Uterus (tissue), 2 donors: ENCODE data around the gene MFN2.

Experiments
- POLR2A ChIP-seq, 2 donors: fragments of 450-650 bp; IDR thresholded peaks; one replicate each; pipeline ENCODE4 v1.6.1; 2016; ENCODE audit warnings: antibody characterized with exemption in 2 of 2, mild to moderate bottlenecking in 1 of 2, moderate library complexity in 1 of 2
- TF ChIP-seq, protein P1 (sequence below), 4 experiments: fragments of 200-600 bp in 2 of 4; fragments of 450-650 bp in 2 of 4; sonication (generic) in 2 of 4; IDR thresholded peaks; one replicate each; pipeline ENCODE4 v1.5.1; 2016 to 2019; ENCODE audit warnings: antibody characterized with exemption in 4 of 4, mild to moderate bottlenecking in 2 of 4, moderate library complexity in 1 of 4

DNA sequence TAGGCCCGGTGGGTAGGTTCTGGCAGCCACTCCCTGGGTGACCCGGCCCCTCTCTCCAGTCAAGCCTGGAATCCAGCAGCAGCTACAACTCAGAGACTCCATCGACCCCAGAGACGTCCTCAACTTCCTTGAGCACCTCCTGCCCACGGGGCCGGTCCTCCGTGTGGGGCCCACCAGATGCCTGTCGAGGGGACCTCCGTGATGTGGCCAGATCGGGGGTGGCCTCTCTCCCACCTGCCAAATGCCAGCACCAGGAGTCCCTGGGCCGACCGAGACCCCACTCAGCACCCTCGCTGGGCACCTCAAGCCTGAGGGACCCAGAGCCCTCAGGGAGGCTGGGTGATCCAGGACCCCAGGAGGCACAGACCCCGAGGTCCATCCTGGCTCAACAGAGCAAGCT is 41.8 kb downstream of the MFN2 start:
- TF ChIP-seq, protein P1, sequence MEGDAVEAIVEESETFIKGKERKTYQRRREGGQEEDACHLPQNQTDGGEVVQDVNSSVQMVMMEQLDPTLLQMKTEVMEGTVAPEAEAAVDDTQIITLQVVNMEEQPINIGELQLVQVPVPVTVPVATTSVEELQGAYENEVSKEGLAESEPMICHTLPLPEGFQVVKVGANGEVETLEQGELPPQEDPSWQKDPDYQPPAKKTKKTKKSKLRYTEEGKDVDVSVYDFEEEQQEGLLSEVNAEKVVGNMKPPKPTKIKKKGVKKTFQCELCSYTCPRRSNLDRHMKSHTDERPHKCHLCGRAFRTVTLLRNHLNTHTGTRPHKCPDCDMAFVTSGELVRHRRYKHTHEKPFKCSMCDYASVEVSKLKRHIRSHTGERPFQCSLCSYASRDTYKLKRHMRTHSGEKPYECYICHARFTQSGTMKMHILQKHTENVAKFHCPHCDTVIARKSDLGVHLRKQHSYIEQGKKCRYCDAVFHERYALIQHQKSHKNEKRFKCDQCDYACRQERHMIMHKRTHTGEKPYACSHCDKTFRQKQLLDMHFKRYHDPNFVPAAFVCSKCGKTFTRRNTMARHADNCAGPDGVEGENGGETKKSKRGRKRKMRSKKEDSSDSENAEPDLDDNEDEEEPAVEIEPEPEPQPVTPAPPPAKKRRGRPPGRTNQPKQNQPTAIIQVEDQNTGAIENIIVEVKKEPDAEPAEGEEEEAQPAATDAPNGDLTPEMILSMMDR (IDR thresholded peaks at IDR 0.05), result no peak
- TF ChIP-seq POLR2A (IDR thresholded peaks at IDR 0.05), result no peak
